ENCODE measurements around the gene PTPRE.

Gene PTPRE

GRCh38 chr10:127997937-127998336 is 91.0 kb downstream of the PTPRE start:
- TF ChIP-seq FOXP2 (optimal IDR thresholded peaks at IDR 0.05; ENCODE audit: borderline replicate concordance, extremely low read depth, extremely low read length, insufficient read depth), result no peak
- no peak for TF ChIP-seq SIN3A (IDR thresholded peaks at IDR 0.05; ENCODE audit: borderline replicate concordance, insufficient read depth, low read length)
- no peak for TF ChIP-seq POLR2AphosphoS5 (IDR thresholded peaks at IDR 0.05; ENCODE audit: low read depth, low read length)
- TF ChIP-seq REST (IDR thresholded peaks at IDR 0.05; ENCODE audit: insufficient read depth in 1 of 2, low read depth in 2 of 2, low read length in 2 of 2), result no peak
- no peak for TF ChIP-seq TAF1 (IDR thresholded peaks at IDR 0.05; ENCODE audit: borderline replicate concordance, insufficient read depth, low read length)

- no peak for TF ChIP-seq SIN3A (IDR thresholded peaks at IDR 0.05; ENCODE audit: borderline replicate concordance, insufficient read depth, low read length)
- no peak for TF ChIP-seq POLR2AphosphoS5 (IDR thresholded peaks at IDR 0.05; ENCODE audit: low read depth, low read length)
- no peak for TF ChIP-seq FOXP2 (optimal IDR thresholded peaks at IDR 0.05; ENCODE audit: borderline replicate concordance, extremely low read depth, extremely low read length, insufficient read depth)
- no peak for TF ChIP-seq REST (IDR thresholded peaks at IDR 0.05; ENCODE audit: insufficient read depth in 1 of 2, low read depth in 2 of 2, low read length in 2 of 2)
- TF ChIP-seq TAF1 (IDR thresholded peaks at IDR 0.05; ENCODE audit: borderline replicate concordance, insufficient read depth, low read length), result no peak
These were observed 91.7 kb downstream of the PTPRE start for GRCh38 chr10:127998501-127999144.

GRCh38 chr10:127999297-128000129 is 92.6 kb downstream of the PTPRE start:
- TF ChIP-seq FOXP2 (optimal IDR thresholded peaks at IDR 0.05; ENCODE audit: borderline replicate concordance, extremely low read depth, extremely low read length, insufficient read depth), result no peak
- no peak for TF ChIP-seq POLR2AphosphoS5 (IDR thresholded peaks at IDR 0.05; ENCODE audit: low read depth, low read length)
- TF ChIP-seq REST (IDR thresholded peaks at IDR 0.05; ENCODE audit: insufficient read depth in 1 of 2, low read depth in 2 of 2, low read length in 2 of 2), result no peak
- TF ChIP-seq SIN3A (IDR thresholded peaks at IDR 0.05; ENCODE audit: borderline replicate concordance, insufficient read depth, low read length), result no peak
- no peak for TF ChIP-seq TAF1 (IDR thresholded peaks at IDR 0.05; ENCODE audit: borderline replicate concordance, insufficient read depth, low read length)

GRCh38 chr10:128000471-128001362 is 93.8 kb downstream of the PTPRE start:
- TF ChIP-seq FOXP2 (optimal IDR thresholded peaks at IDR 0.05; ENCODE audit: borderline replicate concordance, extremely low read depth, extremely low read length, insufficient read depth) (no peak), TAF1 (IDR thresholded peaks at IDR 0.05; ENCODE audit: borderline replicate concordance, insufficient read depth, low read length) (no peak), REST (IDR thresholded peaks at IDR 0.05; ENCODE audit: insufficient read depth in 1 of 2, low read depth in 2 of 2, low read length in 2 of 2) (no peak)

Data from PFSK-1 (cell line).